ENCODE measurements around the gene EYA2. TPM values are rescaled to one million over a fixed set of nuclear protein-coding genes. Genes with fewer than 3 reads are reported as not detected.
A peak's percentile ranks its signal among the peaks of the same experiment; 100 is the strongest.

EYA2 gene
- total RNA-seq, 1 donor from 2014 or later, result 94.1 TPM

DNA sequence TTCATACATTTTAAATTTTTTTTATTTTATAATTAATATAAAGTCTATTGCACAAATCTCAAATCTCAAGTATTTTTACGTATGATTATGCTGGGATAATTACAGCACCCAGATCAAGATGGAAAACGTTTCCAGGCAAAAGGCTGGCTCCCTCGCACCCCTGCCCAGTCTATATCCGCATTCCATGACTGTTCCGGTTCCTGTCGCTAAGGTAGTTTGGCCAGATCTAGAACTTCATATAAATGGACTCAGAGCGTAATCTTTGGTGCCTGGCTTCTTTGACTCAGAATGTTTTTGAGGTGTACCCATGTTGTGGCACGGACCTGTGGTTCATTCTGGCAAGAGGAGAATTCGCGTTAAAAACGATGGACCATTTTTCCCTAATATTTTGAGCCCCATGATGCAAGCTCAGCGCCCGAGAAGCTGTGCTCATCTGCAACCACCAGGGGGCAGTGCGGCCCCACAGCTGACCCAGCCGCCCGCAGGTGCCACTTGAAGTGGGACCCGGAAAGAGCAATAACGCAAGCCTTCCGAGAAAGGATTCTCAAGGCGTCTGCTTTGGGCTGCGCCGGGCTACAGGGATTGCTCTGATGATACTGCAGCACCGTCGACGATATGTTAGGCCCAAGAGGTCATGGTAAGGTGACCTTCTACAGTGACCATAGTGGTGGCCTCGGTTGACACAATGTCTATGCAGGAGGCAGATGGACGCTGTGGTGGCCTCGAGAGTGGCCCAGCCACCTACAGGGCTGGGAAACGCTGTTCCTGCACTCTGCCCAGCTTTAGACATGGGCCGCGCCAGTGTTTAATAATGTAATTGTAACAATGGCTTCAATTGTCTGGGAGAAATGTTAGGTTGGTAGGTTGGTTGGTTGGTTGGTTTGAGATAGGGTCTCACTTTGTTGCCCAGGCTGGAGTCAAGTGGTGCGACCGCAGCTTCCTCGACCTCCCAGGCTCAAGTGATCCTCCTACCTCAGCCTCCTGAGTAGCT, 301.7 kb downstream of the EYA2 start:
- H3K9me3 Mint-ChIP-seq (ENCODE audit: unreplicated experiment), result peaks cover 5% of the 10 kb centered on the region
- peak; percentile 88 for DNase-seq
- TF ChIP-seq CTCF (IDR thresholded peaks at IDR 0.05; ENCODE audit: partially characterized antibody, unreplicated experiment), result peak; percentile 98
- H3K27ac Mint-ChIP-seq (ENCODE audit: unreplicated experiment), result no peak overlapping the region
- no peak overlapping the region for H3K4me3 Mint-ChIP-seq (ENCODE audit: unreplicated experiment)
- no peaks in the 10 kb centered on the region for H3K36me3 Mint-ChIP-seq (ENCODE audit: unreplicated experiment)
- H3K27me3 Mint-ChIP-seq (ENCODE audit: unreplicated experiment), result peaks cover 3% of the 10 kb centered on the region
- H3K4me1 Mint-ChIP-seq (ENCODE audit: low read depth, unreplicated experiment), result peaks cover under 1% of the 10 kb centered on the region

DNA sequence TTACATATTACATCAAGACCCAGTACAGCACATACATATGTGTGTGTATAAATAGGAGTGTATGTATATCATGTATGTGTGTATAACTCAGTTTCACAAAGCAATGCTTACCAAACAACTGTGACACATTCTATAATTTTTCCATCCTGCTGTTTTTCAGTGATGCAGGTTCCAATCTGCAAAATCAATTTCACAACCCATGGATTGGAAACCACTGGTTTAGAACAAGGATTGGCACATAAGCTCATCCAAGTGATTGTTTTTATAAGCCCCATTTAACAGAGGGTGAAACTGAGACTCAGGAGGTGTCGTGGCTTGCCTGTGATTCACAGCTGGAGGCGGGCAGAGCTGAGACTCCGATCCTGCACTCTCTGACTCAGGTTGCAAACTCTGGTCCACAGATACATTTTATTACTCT, 303.6 kb downstream of the EYA2 start:
- H3K27ac Mint-ChIP-seq (ENCODE audit: unreplicated experiment), result no peak overlapping the region
- H3K4me1 Mint-ChIP-seq (ENCODE audit: low read depth, unreplicated experiment), result peaks cover 4% of the 10 kb centered on the region
- H3K4me3 Mint-ChIP-seq (ENCODE audit: unreplicated experiment), result no peak overlapping the region
- peaks cover 5% of the 10 kb centered on the region for H3K9me3 Mint-ChIP-seq (ENCODE audit: unreplicated experiment)
- no peaks in the 10 kb centered on the region for H3K36me3 Mint-ChIP-seq (ENCODE audit: unreplicated experiment)
- no peak for DNase-seq
- TF ChIP-seq CTCF (IDR thresholded peaks at IDR 0.05; ENCODE audit: partially characterized antibody, unreplicated experiment), result peak; percentile 22
- H3K27me3 Mint-ChIP-seq (ENCODE audit: unreplicated experiment), result peaks cover 3% of the 10 kb centered on the region

DNA sequence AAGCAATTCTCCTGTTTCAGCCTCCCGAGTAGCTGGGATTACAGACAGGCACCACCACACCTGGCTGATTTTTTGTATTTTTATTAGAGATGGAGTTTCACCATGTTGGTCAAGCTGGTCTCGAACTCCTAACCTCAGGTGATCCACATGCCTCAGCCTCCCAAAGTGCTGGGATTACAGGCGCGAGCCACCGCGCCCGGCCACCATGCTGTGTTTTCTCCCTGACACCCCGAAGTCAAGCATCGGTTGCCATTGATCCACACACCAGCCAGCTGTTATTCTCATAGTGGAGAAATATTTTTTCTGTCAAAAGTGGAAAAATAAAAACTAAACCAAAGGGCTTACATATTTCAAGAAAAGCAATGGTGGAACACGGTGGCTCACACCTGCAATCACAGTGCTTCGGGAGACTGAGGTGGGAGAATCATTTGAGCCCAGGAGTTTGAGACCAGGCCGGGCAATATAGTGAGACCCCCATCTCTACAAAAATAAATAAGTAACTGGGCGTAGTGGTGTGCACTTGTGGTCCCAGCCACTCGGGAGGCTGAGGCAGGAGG, 304.4 kb downstream of the EYA2 start:
- TF ChIP-seq CTCF (IDR thresholded peaks at IDR 0.05; ENCODE audit: partially characterized antibody, unreplicated experiment), result no peak
- Mint-ChIP-seq H3K36me3 (ENCODE audit: unreplicated experiment) (no peaks in the 10 kb centered on the region), H3K27me3 (ENCODE audit: unreplicated experiment) (peaks cover 4% of the 10 kb centered on the region)

GRCh38 chr20:47201074-47201730, 306.6 kb downstream of the EYA2 start:
- no peak for DNase-seq
- peaks cover 12% of the 10 kb centered on the region for H3K4me1 Mint-ChIP-seq (ENCODE audit: low read depth, unreplicated experiment)
- H3K36me3 Mint-ChIP-seq (ENCODE audit: unreplicated experiment), result no peaks in the 10 kb centered on the region
- peak overlapping the region; percentile 72 for H3K27ac Mint-ChIP-seq (ENCODE audit: unreplicated experiment)
- H3K4me3 Mint-ChIP-seq (ENCODE audit: unreplicated experiment), result no peak overlapping the region
- H3K9me3 Mint-ChIP-seq (ENCODE audit: unreplicated experiment), result peaks cover 6% of the 10 kb centered on the region
- no peak for TF ChIP-seq CTCF (IDR thresholded peaks at IDR 0.05; ENCODE audit: partially characterized antibody, unreplicated experiment)
- H3K27me3 Mint-ChIP-seq (ENCODE audit: unreplicated experiment), result peaks cover 9% of the 10 kb centered on the region

More for the DNA sequence above, 304.4 kb downstream of the EYA2 start:
- Mint-ChIP-seq H3K4me3 (ENCODE audit: unreplicated experiment) (no peak overlapping the region), H3K9me3 (ENCODE audit: unreplicated experiment) (peaks cover 5% of the 10 kb centered on the region), H3K27ac (ENCODE audit: unreplicated experiment) (no peak overlapping the region), H3K4me1 (ENCODE audit: low read depth, unreplicated experiment) (peaks cover 4% of the 10 kb centered on the region)
- no peak for DNase-seq

Measured in glutamatergic neuron (in vitro differentiated cells).